GM18868 (cell line): ENCODE data around the gene CAMK2G.
"Not testable (repeated sequence)": the region's sequence is repeated elsewhere in the genome, so short reads cannot be mapped to it uniquely, and the experiment has no call there.

ENCODE experiments used
- ATAC-seq: cut with Tn5 transposase; IDR thresholded peaks from one replicate; pipeline ENCODE4 v1.9.1; 2021; ENCODE audit warnings: mild to moderate bottlenecking, moderate library complexity; ENCODE audit not compliant: unreplicated experiment

Gene CAMK2G

DNA sequence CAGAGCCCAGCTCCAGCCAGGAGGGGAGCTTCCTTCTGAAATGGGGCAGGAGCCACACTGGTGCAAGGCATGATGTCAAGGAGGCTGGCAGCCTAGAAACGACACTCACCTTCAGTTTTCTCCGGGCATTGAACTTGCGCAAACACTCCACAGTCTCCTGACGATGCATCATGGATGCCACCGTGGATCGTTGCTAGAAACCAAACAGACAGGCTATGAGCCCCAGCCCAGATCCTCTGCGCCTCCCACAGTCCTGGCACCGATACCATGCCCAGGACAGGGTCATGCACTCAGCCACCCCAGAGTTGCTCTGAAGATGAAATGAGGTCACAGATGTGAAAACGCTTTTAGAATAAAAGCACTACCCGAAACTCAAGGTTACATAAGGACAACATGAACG is 32.0 kb downstream of the CAMK2G start:
- ATAC-seq: no peak

DNA sequence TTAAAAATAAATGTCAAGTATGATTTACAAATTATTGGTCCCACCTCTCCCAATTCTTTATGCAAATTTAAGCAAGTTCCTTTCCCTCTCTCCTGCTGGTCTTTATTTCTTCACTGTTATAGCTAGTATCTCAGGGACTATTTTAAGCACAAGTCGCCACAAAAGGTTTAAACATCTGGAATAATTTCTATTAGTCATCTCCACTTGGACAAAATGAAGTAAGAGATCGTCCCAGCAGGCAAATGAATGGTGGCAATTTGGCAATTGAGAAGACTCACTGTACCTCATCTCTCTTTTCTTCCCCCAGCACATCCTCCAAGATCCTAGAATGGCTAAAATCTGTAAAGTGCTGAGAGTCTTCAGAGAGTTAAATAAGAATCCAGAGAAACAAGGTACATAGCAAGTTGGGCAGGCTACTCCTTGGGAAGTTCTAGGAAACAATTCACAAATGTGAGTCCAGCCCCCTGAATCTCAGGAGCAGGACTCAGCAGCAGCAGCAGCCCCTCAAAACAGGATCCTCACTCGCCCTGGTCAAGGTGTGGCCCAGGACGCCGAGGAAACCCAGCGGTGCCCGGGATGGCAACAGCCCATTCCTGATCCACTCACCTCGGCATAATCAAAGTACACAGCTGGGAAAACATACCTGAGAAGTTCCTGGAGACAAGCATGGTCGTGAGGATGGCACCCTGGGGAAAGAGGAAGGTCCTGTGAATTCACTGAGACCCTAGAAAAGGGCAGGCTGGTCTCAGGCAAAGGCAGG is 32.6 kb downstream of the CAMK2G start:
- no peak for ATAC-seq

- ATAC-seq: no peak
Observed at GRCh38 chr10:73841061-73841421, 33.3 kb downstream of the CAMK2G start.

GRCh38 chr10:73840403-73841060 is 33.8 kb downstream of the CAMK2G start:
- no peak for ATAC-seq

DNA sequence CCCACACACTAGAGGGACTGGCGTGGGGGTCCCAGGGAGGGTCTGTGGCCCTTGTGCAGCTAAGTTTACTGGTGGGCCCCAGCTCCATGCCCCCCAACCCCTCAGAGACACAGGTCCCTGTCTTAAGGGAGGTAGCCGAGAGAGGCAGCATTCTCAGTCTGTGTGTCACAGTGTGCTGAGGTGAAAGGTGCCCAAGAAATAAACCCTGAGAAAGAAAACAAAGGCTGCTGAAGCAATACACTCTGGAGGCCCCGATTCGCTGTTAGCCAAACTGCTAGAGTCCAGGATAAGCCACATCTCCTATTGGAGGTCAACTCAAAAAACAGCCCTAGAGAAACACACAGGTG is 34.3 kb downstream of the CAMK2G start:
- no peak for ATAC-seq

- no peak for ATAC-seq
Observed at GRCh38 chr10:73839276-73839966, 34.9 kb downstream of the CAMK2G start.

- no peak for ATAC-seq
Observed at GRCh38 chr10:73838827-73839226, 35.5 kb downstream of the CAMK2G start.

DNA sequence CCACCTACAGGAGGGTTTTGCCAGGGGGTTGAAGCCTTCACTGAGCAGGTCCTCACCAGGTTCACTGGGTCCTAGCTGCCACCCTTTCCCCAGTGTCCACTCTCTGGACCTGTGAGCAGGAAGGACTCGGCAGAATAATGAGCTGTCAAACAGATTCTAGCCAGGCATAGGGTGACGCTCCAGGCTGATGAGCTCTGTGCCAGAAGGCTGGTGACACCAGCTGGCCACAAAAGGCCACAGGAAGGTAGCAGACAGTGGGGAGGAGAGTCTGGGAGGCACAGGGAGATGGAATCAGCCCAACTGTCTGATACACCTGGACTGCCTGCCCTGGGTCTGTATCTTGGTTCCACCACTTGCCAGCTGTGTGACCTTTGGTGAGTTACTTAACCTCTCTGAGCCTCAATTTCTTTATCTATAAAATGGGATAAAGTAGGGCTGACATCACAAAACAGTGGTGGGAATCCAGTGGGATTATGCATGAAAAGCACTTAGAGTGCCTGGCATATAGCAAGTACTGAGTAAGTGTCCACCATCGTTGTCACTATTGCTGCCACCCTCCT is 36.3 kb downstream of the CAMK2G start:
- no peak for ATAC-seq

DNA sequence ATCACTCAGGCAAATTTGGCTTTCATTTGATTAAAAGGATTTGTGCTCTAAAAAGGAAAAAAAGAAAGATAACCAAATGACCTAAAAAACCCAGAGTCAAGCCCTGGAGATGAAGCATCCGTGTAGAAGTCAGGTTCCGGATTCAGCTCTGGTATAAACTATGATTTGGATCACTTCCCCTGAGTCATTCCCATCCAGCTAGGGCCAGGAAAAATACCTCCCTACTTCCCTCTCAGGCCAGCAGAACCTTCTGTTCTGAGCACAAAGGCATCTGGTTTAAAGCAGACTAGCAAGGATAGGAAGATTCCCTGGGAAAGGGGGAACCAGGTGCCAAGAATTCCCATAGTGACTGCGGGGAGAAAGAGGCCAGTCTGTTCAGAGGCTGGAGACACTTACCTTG is 37.3 kb downstream of the CAMK2G start:
- ATAC-seq: no peak

DNA sequence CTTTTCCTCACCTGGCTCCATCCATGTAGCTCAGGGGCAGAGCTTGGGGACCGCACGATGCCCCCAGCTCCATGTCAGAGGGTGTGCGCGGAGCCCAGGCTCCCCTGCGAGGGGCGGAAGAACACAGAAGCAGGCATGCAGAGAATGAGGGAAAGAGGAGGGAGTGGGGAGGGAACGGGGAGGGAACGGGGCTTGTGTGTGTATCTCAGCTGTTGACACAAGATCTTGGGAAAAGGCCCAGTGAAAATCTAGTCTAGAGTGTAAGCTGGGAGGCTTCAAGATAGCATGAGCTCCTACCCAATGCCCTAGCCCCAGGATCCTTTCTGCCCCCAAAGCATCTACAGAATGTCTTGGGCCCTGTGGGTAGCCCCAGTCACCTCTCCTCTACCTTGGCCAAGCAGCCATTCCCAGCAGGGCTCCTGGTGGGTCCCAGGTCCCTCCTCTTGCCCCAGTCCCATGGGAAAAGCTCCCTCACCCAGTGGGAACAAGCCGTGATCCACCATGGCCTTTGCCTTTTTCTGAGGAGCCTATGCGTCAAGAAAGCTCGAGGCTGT is 37.9 kb downstream of the CAMK2G start:
- ATAC-seq: no peak

GRCh38 chr10:73829090-73829489 is 45.3 kb downstream of the CAMK2G start:
- ATAC-seq: not testable (repeated sequence)

GRCh38 chr10:73828161-73828560 is 46.2 kb downstream of the CAMK2G start:
- ATAC-seq: no peak

DNA sequence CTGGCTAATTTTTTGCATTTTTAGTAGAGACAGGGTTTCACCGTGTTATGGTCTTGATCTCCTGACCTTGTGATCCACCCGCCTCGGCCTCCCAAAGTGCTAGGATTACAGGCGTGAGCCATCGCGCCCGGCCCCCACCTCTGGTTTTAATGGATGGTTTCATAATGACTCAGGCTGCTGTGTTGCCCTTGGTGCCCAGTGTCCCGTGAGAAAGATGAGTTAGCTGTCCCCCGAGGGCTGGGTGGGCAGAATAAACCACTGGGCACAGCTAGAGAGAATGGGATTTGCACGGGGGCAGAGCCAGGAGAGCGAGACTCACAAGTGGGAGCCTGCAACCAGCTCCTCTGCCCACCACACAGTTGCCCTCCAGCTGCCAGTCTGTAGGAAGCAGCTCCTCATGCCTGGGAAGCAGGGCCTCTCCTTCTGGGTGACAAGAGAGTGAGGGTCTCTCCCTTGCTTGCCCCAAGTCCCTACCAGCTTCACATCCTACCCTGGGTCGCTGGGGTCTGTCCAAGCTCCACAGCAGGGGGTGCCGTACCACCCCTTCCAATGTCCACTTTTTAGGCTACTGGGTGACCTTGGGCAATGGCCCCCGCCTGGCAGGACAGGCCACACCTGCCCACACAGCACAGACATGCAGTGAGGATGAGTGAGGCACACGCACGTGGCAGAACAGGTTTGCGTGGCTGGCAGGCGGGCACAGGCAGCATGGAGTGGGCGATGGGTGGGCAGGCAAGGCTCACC is 46.8 kb downstream of the CAMK2G start:
- no peak for ATAC-seq

- no peak for ATAC-seq
Observed at GRCh38 chr10:73824146-73824725, 50.1 kb downstream of the CAMK2G start.

- ATAC-seq: no peak
Observed at GRCh38 chr10:73823391-73823790, 51.0 kb downstream of the CAMK2G start.

DNA sequence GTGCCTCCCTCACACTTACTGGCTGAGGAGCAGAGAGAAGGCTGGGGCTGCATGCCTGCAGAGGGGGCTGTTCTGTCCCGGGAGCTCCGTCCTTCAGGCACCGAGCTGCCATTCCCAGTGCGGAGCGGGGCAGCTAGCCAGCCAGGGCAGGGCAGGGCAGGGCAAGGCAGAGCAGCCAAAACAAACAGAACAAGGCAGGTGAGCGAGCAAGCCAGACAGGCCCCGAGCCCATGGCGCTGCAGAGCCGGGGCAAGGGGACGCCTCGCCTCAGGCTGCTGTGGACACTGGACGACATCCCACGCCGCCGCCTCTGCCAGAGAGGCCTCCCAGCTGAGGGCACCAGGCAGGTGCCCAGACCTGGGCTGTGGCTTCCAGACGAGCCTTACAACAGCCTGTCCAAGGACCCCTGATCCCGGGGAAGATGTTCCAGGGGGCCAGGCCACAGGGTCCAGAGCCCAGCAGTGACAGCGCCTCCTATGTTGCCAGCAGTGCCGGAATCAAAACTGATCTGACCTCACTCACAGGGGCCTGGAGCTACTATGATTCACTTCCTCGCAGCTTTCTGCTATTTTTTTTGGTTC is 54.8 kb downstream of the CAMK2G start:
- ATAC-seq: no peak

GRCh38 chr10:73819081-73819480 is 55.3 kb downstream of the CAMK2G start:
- ATAC-seq: no peak

- no peak for ATAC-seq
Observed at GRCh38 chr10:73818402-73818801, 56.0 kb downstream of the CAMK2G start.

DNA sequence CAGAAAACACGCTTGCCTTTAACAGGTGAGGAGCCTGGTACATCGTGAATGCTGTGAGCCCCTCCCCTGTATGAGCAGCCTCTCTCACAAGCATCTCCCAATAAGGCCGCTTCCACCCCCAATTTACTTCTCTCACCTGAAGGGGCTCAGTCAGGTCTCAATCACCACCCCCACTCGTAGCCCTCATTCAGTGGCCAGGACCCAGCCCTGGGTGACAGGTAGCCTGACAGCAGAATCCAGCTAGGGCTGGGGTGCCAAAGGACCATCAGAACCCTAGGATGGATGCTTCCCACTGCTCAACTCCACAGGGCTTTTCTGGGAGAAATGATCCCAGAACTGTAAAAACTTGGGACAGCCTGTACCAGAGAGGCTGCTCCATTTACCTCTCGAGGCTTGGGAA is 56.5 kb downstream of the CAMK2G start:
- no peak for ATAC-seq
